ENCODE results near the gene TNRC6B.
"Not testable (repeated sequence)": the region's sequence is repeated elsewhere in the genome, so short reads cannot be mapped to it uniquely, and the experiment has no call there.

DNA sequence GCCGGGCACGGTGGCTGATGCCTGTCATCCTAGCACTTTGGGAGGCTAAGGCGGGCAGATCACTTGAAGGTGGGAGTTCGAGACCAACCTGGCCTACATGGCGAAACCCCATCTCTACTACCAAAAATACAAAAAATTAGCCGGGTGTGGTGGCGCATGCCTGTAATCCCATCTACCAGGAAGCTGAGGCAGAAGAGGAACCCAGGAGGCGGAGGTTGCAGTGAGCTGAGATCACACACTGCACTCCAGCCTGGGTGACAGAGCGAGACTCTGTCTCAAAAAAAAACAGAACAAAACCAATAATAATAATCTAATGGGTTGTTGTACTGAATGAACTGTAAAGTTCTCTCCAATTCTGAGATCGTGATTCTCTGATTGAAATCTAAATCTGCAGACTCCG lies 200.7 kb downstream of the TNRC6B start:
- TF ChIP-seq, protein P1, sequence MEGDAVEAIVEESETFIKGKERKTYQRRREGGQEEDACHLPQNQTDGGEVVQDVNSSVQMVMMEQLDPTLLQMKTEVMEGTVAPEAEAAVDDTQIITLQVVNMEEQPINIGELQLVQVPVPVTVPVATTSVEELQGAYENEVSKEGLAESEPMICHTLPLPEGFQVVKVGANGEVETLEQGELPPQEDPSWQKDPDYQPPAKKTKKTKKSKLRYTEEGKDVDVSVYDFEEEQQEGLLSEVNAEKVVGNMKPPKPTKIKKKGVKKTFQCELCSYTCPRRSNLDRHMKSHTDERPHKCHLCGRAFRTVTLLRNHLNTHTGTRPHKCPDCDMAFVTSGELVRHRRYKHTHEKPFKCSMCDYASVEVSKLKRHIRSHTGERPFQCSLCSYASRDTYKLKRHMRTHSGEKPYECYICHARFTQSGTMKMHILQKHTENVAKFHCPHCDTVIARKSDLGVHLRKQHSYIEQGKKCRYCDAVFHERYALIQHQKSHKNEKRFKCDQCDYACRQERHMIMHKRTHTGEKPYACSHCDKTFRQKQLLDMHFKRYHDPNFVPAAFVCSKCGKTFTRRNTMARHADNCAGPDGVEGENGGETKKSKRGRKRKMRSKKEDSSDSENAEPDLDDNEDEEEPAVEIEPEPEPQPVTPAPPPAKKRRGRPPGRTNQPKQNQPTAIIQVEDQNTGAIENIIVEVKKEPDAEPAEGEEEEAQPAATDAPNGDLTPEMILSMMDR (conservative IDR thresholded peaks at IDR 0.05; ENCODE audit: low read depth, low read length), result not testable (repeated sequence)
- not testable (repeated sequence) for TF ChIP-seq EZH2 (IDR thresholded peaks at IDR 0.05; ENCODE audit: borderline replicate concordance, low read depth, low read length, poor library complexity, severe bottlenecking)
